NCI-H748 treated with DMSO at 0.1 percent for 48 hours (cell line): ENCODE data around the gene RASGRP1.

Experiments used
- DNase-seq: peaks from one replicate; lab custom pipeline; 2025; lab: John Stamatoyannopoulos, UW

Gene RASGRP1

DNA sequence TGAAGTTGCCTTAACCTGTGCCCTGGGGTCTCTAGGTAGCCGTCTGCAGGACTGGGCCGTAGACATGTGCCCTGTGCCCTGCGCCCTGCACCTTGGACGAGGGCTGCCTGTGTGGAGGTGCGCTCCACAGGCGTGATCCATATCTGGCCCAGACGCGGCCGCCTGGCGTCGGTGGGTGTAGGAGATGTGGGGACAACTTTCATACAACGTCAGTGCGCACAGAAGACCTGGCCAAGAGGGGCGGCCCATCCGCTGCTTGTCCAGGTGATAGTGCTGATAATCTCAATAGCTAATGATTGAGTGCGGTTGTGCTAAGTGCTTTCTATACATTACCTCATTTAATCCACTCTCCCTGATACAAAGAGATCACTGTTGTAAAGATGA lies 665 bp upstream of the RASGRP1 start:
- DNase-seq: no peak

DNA sequence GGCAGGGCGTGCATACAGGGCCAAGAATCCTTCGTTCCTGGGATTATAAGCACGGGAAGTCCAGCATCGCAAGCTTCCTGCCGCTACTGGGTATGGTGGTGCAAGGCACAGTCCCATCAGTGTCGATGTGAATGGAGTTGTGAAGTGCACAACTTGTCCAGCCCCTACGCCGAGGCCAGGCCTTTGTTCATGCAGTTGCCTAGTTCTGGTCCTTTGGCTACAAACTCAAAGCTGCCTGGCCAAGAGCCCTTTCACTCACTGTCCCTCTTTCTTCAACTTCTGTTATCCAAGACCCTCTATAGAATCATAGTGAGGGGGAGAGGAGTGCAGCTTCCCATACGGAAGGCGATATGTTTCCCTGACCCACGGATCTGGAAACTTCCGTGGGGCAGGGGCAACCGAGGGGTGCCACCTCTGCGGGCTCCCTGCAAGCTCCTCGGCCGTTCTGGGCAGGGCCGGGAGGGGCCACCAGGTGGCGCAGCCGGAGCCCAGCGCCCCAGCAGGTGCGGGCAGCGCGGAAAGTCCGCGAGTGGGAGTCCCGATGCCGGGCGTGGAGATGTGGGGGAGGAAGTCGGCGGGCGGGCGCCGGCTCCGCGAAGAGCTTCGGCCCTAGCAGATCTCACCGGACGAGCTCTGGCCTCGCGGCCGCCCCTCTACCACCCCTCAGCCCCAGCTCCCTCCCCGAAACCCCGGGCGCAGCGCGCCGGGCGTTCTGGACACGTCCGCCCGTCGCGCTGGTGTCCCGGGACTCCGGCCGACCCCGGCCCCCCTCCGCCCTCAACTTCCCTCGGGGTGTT lies 693 bp downstream of the RASGRP1 start:
- DNase-seq: no peak

DNA sequence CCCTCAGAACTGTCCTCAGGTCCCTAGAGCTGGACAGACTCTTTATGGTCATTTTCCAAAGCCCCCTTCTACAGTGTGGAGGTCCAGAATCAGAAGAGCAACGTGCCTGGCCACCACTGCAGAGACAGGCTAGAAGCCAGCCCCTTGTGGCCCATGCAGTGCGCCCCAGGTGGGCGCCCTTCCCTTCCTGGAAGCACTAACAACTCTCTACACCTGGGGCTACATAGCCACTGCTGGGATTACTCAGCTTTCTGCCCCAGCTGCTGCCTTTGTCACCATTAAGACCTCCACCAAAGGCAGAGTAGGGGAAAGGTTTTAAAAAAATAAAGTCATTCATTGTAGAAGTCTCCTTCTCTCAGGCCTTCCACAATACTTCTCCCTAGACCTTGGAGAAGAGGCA lies 2.3 kb downstream of the RASGRP1 start:
- no peak for DNase-seq

DNA sequence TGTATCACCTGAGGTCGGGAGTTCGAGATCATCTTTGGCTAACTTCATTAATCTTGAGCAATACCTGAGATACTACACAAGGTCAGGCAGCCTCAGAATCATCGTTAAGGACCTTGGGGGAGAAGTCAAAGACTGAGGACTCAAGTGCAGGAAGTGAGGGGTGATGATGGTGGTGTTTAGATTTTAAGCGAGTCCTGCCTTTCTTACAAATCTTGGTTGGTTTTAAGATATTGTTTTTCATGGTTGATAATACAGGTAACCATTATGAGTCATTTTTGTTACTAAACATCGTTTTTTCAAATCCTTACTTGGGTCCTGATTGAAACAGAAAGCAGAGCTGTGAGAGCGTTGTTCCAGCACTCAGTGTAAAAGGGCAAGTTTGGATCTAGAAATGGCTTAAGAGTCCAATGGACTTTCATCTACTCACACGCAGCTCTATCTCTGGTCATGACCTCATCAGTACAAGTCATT lies 4.1 kb downstream of the RASGRP1 start:
- DNase-seq: no peak

DNA sequence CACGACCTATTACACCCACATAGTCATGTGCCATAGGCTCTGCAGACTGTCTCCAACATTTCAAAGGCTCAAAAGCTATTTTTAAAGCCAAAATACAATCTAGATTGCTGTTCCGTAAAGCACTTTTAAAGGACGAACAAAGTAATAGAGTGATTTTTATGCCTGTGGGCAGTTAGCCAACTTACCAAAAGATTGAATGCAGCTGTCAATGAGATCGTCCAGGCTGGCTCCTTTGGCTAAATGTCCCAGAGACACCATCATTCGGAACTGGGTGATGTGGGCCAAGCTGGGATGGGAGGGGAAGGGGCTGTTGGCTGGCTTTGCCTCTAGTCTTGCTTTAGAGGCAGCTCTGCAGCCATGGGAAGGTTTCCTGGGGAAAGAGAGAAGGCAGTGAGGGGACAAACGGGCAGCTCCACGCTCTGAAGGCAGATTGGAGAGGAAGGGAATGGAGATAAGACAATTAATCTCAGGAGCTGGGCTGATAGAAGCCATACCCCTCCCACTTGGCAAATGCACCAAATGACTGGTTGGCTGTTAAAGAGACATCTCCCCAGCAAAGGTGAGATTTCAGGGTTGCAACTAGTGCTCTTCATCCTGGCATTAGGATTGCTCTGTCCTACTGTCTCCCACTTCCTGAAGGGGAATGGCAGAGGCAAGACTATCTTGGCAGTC lies 4.8 kb downstream of the RASGRP1 start:
- no peak for DNase-seq

DNA sequence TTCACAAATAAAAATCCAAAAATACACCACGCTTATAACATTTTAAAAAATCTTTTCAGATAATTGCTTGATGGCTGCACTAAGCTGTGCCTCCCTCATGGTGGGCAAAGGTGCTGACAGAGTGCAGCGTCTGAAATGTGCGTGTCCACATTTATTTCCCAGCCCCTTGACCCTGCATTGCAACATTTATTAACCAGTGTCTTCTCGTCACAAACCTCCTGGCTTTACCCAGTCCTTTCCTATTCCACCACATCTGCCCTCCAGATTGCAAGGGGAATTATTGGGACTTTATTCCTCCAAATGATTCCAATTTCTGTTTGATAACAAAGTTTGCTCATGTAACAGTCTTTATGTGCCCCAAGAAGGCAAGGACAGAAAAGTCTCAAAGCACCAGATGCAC lies 5.5 kb downstream of the RASGRP1 start:
- no peak for DNase-seq

DNA sequence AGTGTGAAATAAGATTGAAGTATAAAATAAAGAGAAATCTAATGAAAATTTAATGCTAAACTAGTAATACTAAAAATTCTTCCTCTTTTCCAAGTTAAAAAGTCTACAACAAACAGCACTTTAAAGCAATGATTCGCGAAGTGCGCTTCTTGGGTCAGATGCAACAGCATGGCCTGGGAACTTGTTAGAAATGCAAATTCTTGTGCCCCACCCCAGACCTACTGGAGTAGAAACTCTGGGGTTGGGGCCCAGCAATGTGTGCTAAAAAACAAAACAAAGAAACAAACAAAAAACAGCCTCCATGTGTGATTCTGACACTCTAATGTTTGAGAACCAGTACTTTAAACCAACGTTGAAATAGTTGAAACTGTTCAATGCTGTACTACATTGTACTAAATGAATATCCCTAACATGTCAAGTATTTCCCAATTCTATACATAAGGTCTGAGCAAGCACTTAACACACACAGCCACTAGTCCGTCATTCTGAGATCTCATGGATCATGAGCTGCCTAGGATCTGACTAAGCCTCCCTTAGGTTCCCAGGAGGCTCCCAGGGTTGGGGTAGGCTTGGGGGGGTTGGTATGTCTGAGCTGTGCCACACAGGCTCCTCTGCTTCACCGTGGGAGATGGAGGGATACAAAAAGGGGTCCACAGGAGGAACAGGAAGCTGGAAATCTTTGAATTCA lies 6.1 kb downstream of the RASGRP1 start:
- DNase-seq: no peak

DNA sequence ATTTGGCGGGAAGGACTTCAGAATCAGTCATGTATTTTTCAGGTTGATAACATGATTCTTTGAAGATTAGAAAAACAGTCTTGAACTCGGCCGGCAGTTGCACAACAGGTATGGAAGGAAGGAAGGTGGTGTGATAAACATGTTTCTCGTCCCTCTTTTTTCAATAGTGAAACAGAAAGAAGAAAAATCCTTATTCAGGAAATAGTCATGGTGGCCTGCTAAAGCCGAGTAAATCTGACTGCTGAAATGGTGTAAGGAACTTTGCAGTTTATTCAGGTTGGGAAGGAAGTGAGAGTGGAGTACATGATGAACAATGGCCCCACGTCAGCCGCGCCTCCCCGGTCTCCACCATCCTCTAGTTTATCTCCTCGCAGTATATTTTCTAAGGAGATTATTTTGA lies 6.7 kb downstream of the RASGRP1 start:
- DNase-seq: no peak

DNA sequence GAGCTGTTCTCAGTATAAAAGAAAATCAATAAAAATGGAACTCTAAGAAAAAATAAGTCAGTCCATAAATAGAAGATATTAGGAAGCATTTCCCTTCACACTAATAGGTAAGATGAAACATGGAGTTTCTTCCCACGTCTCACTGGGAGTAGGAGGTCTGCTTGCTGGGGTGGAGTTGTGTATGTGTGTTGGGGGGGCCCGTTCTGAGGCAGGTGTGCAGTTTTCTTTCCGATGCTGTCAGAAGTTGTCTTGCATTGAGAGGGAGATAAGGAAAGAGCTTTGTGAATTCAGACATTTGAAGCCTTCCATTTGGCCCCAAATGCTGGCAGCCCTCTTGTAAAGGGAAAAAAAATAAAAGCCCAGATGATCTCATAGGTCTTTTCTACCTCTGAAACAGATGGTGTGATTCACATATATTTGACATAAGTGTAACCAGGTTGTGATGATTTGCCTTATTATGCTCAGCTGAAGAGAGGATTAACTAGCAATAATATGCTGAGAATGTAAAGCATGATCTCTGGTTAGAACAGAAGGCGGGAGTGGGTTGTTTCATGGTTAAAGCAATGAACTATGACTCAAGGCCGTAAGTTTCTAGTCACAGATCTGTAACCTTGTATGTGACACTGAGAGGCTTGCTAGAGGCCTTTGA lies 8.8 kb downstream of the RASGRP1 start:
- DNase-seq: no peak

DNA sequence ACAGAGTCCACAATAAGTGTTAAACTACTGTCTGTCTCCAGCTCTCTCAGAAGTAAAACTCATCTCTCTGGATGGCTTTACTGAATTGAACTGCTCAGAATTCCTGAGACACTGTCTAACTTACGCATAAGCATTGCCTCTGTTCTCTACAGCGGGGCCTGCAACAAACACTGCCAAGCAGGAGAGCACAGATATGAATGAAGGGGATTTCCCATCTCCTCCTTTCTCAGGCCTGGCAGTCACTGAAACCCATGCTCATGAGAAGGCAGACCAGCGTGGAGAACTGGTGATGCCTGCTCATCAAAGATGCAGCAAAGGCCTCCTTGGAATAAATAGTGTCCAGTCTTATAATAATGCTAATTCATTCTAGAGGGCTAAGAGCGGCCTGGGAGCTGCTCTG lies 10.3 kb downstream of the RASGRP1 start:
- no peak for DNase-seq

DNA sequence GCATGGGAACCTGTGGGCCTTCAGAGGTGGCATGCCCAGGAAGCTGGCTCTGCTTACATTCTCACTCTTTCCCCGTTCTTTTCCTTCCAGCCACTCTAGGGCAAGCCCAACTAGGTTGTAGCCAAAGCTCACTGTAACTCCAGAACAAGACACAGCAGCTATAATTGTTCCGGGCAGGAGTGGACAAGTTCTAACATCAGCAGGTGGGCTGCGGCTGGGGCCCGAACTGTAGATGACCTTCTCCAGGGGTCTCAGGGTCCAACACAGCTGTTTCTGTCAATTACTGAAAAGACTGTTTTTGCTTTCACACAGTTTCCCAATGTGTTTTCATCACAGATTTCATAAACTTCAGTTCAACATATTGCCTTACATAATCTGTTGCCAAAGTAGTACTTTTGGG lies 11.5 kb downstream of the RASGRP1 start:
- DNase-seq: no peak

DNA sequence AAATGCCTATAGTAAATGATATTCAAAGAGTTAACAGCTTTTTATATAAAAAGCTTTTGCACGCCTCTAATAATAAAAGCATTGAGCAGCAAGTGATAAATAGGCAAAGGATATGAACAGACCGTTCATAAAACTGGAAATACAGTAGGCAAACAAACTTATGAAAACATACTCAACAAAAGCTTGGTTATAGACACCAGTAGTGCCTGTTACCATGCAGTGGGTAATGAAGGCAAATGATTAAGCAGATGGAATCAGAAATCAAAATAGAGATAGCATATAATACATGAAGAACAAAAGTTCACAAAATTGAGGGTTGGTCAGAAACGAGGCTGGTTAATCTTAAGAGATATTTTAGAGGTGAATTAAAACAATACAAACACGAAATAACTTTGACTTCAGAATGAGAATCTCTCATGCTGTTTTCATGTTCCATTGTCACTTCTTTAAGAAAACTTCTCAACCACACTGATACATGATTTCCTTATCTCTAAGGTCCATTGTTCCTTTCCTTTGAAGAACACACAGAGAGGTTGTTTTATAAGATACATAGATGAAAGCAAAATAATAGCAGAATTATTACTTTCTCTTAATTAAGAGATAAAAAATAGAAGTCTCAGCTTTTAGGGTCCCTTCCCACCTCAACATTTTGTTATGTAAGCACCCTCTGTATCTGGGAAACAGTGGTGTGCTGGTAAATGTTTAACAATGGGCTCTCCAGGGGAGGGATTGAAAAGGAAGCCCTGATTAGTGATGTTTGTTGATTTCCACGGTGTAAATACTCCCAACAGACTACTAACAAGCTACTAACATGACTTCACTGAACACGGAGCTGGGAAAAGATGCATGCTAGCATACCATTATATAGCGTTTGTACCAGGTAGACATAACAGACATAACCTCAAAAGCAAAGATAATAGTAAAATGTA lies 12.6 kb downstream of the RASGRP1 start:
- no peak for DNase-seq

DNA sequence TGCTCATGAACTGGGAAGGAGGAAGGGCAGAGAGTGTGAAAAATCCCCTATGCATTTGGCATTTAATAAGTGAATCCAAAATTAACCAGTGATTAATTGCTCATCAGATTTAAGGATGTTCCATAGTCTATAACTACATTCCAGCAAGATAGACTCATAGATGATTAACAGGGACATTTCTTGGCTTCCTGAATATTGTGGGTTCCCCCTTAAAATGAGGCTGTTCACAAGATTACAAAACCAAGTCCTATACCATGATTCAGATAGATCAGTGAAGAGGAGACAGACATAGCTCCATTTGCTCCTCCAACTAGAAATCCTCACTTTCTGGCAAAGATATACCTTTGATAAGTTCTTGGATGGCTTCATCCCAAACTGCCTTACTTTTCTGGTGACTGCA lies 15.4 kb downstream of the RASGRP1 start:
- no peak for DNase-seq

DNA sequence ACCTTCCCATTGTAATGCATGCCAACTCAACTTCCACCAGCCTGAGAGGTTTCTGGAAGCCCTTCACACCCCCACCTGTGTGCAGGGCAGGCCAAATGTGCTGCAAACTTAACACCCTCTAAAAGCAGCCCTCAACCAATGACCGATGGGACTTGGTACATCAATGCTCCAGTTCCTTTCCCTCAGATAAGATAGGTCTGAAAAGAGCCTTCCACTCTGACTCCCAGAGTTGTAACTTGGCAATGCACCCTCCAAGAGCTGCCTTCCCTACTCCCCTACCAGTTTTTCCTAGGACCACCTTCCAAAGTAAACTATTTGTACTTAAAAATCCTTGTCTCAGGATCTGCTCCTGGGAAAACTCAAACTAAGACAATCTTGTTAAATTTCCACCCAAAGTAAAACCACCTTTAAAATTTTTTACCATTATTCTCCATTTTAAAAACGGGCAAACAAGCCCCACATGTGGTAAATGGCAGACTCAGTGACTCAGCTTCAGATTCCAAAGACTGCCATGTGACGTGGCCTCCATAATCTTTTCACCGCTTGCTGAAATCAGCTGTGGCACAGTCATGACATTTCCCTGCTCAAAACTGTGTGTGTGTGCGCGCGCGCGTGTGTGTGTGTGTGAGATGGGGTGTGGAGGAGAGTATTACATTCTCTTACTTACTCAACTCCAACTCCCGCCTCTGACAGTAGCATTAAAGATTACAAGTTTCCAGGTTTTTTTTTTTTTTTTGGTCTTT lies 17.2 kb downstream of the RASGRP1 start:
- DNase-seq: no peak

DNA sequence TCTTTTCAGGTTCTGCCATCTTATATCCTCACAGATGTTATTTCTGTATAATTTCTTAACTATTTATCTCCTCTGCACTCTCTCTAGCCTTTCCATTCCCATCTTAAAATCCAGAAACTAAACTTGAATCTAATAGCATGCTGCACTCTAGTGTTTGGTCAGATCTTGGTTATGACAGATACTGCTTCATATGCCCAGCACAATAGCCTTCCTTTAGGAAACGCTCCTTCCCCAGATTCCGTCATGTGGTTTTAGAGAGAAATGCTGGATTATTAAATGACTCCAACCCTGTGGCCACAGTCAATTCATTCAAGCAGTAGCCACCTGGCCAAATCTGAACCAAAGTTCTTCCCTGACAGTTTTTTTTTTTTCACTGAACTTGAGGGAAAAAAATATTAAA lies 19.4 kb downstream of the RASGRP1 start:
- DNase-seq: no peak

DNA sequence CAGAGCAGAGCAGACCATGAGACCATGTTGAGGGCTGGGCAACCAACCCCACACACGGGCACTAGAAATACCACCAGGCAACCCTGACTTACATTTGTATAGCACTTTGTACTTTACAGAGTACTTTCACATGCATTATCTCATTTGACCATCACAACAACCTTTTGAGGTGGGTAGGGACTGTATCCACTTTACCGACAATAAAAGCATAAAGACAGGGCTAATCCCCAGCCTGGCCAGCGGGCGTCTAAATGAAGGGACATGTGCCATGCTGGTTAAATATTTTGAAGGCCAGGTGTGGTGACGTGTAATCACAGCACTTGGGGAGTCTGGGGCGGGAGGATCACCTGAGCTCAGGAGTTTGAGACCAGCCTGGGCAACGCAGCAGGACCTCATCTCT lies 23.6 kb downstream of the RASGRP1 start:
- no peak for DNase-seq

DNA sequence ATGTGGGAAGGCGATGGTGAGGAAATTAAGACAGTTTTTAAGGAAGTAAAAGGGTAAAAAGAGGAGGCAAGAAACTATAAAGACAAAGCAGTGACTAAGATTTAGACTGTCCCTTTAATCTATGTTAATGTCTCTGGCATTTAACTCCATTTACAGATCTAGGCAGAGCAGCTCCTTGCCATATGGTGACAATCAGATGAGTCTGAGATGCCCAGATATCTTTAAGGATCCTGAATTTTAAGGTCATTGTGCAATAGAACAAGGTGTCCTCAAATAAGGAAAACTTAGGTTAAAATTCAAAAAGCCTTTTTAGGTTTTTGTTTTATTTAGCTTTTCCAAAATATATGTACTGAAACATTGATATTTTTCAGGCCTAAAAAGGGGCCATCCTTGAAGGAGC lies 24.1 kb downstream of the RASGRP1 start:
- no peak for DNase-seq

DNA sequence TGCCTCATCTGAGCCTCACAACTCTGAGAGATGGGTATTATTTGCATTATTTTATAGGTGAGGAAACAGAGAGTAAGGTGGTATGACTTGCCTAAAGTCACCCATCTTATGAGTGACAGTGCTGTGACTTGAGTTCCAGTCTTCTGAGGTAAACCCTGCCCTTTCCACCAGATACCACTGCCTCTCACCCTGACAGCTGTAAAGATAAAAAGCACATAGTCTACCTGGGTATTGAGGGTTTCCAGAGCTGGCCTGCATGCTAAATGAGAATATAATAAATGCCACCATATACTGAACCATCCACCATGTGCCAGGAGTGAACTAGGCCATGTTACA lies 25.6 kb downstream of the RASGRP1 start:
- DNase-seq: no peak

DNA sequence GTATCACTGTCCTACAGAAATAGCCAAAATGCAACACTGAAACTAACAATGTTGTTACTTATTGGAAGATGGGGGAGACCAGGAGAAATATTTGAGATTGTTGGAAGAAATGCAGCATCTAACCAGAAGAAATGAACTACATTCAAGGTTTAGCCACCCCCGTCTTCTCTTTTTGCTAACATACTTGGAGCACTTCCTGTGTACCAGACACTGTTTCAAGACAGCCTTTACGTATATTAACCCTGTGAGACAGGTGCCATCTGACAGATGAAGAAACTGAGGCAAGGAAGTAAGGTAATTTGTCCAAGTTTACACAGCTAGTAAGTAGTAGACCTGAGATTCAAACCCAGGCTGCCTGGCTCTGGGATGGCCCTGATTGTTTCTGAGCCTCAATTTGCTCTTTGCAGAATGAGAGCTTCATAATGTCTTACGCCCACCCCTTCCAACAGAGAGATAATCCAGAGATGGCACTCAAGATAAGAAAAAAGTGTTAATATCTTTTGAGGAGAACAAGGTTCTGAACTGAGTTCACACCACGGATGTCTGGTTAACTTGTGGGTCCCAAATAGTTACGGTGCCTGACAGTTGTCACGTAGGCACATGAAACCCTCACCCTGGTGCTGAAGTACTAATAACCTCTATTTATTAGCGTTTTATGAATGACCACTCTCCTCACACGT lies 26.1 kb downstream of the RASGRP1 start:
- no peak for DNase-seq

DNA sequence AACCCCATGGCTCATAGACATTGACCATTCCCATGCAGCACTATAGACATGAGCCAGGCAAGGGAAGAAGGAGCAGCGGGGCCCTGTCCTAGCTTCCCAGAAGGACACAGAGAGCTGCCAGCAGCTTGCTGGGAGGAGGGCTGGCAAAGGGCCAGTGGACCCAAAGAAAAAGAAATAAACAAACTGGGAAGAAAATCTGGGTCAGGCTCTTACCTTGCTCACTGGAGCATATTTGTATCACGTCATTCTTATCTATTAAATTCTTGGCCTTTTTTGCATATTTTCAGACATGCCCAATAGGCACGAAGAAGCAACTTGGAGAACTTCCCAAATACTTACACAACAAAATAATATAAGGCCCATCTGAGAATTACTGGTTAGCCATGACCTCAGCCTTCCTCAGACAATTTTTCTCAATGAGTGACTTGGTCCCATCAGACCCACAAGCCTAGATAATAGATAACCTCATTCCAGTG lies 28.4 kb downstream of the RASGRP1 start:
- DNase-seq: no peak
